HEK293 (cell line): ENCODE results near the gene TEKT5.

Source experiments
- CTCF ChIA-PET: fragments of 350-600 bp; formaldehyde crosslinking; extraction: SDS; loops from one replicate; lab custom pipeline; 2021; ENCODE audit warnings: antibody characterized with exemption; lab: Yijun Ruan, JAX
- POLR2A ChIA-PET: fragments of 300-600 bp; formaldehyde crosslinking; extraction: SDS; loops from one replicate; lab custom pipeline; 2020; ENCODE audit warnings: antibody characterized with exemption, inconsistent platforms; lab: Yijun Ruan, JAX
- H3K27ac ChIP-seq: fragments of 200-500 bp; sonication (Bioruptor generic); 2 replicates; pipeline ENCODE4 v1.5.1; 2014; ENCODE audit warnings: low read depth, low read length, control low read depth, inconsistent platforms; ENCODE audit errors: extremely low read depth
- H3K36me3 ChIP-seq, 2 experiments: fragments of 200-500 bp in 1 of 2; sonication (Bioruptor generic) in 1 of 2; 1 replicate in 1 of 2; 2 replicates in 1 of 2; pipeline ENCODE4 v1.5.1; 2014 to 2017; ENCODE audit warnings: inconsistent platforms in 2 of 2, low read length in 2 of 2; ENCODE audit not compliant: control insufficient read depth in 2 of 2, insufficient read depth in 1 of 2
- H3K4me1 ChIP-seq: fragments of 200-500 bp; sonication (Bioruptor generic); 2 replicates; pipeline ENCODE4 v1.5.1; 2014; ENCODE audit warnings: mild to moderate bottlenecking, low read length, inconsistent platforms; ENCODE audit not compliant: control insufficient read depth, insufficient read depth
- H3K4me3 ChIP-seq: 2 replicates; pipeline ENCODE4 v1.5.1; 2011; ENCODE audit warnings: low read depth, mild to moderate bottlenecking, control low read depth, low read length, moderate library complexity
- H3K9me3 ChIP-seq: fragments of 200-500 bp; sonication (Bioruptor generic); 2 replicates; pipeline ENCODE4 v1.5.1; 2014; ENCODE audit warnings: low read depth, low read length, inconsistent platforms; ENCODE audit not compliant: control insufficient read depth, insufficient read depth
- EGR2 ChIP-seq: fragments of 450-650 bp; formaldehyde crosslinking; IDR thresholded peaks from 2 replicates; pipeline ENCODE4 v1.5.1; 2016; ENCODE audit warnings: low read depth, missing biosample characterization, missing genetic modification characterization
- HOXD13 ChIP-seq: sonication (generic); formaldehyde crosslinking; IDR thresholded peaks from 2 replicates; pipeline ENCODE4 v1.8.0; 2022; ENCODE audit warnings: missing genetic modification reagents, borderline replicate concordance
- KLF1 ChIP-seq: fragments of 450-650 bp; formaldehyde crosslinking; IDR thresholded peaks from 2 replicates; pipeline ENCODE4 v1.5.1; 2016; ENCODE audit warnings: missing biosample characterization, missing genetic modification characterization
- KLF10 ChIP-seq: fragments of 450-650 bp; IDR thresholded peaks from 2 replicates; pipeline ENCODE4 v1.5.1; 2018; ENCODE audit warnings: missing biosample characterization, mild to moderate bottlenecking, missing genetic modification characterization
- KLF7 ChIP-seq: fragments of 450-650 bp; formaldehyde crosslinking; IDR thresholded peaks from 2 replicates; pipeline ENCODE4 v1.5.1; 2016; ENCODE audit warnings: missing biosample characterization, missing genetic modification characterization, borderline replicate concordance
- SCRT1 ChIP-seq: fragments of 450-650 bp; formaldehyde crosslinking; IDR thresholded peaks from 2 replicates; pipeline ENCODE4 v1.5.1; 2016; ENCODE audit warnings: missing biosample characterization, missing genetic modification characterization, borderline replicate concordance
- ZNF121 ChIP-seq: fragments of 450-650 bp; formaldehyde crosslinking; IDR thresholded peaks from 2 replicates; pipeline ENCODE4 v1.5.1; 2016; ENCODE audit warnings: missing biosample characterization, missing genetic modification characterization
- ZNF16 ChIP-seq: fragments of 450-650 bp; formaldehyde crosslinking; IDR thresholded peaks from 2 replicates; pipeline ENCODE4 v1.5.1; 2016; ENCODE audit warnings: low read depth, missing biosample characterization, missing genetic modification characterization
- ZNF214 ChIP-seq: fragments of 450-650 bp; formaldehyde crosslinking; IDR thresholded peaks from 2 replicates; pipeline ENCODE4 v1.5.1; 2017; ENCODE audit warnings: missing biosample characterization, mild to moderate bottlenecking, missing genetic modification characterization, borderline replicate concordance
- ZNF274 ChIP-seq, 2 experiments: fragments of 200-500 bp in 1 of 2; fragments of 450-650 bp in 1 of 2; sonication (Bioruptor generic) in 1 of 2; formaldehyde crosslinking in 1 of 2; IDR thresholded peaks; 2 replicates each; pipeline versions ENCODE4 v1.5.1 to v1.6.1; 2014 to 2016; ENCODE audit warnings: borderline replicate concordance in 1 of 2, inconsistent platforms in 1 of 2, low read length in 1 of 2, missing biosample characterization in 1 of 2, missing genetic modification characterization in 1 of 2
- ZNF621 ChIP-seq: fragments of 450-650 bp; formaldehyde crosslinking; IDR thresholded peaks from 2 replicates; pipeline ENCODE4 v1.5.1; 2017; ENCODE audit warnings: missing biosample characterization, missing genetic modification characterization
- ZNF670 ChIP-seq: fragments of 450-650 bp; formaldehyde crosslinking; IDR thresholded peaks from 2 replicates; pipeline ENCODE4 v1.5.1; 2016; ENCODE audit warnings: missing biosample characterization, missing genetic modification characterization, low read depth
- ZNF701 ChIP-seq: fragments of 450-650 bp; formaldehyde crosslinking; IDR thresholded peaks from 2 replicates; pipeline ENCODE4 v1.5.1; 2016; ENCODE audit warnings: missing biosample characterization, missing genetic modification characterization
- ZNF747 ChIP-seq: fragments of 450-650 bp; formaldehyde crosslinking; IDR thresholded peaks from 2 replicates; pipeline ENCODE4 v1.5.1; 2016; ENCODE audit warnings: missing biosample characterization, missing genetic modification characterization
- TF ChIP-seq, protein P1 (sequence below): fragments of 450-650 bp; formaldehyde crosslinking; IDR thresholded peaks from 2 replicates; pipeline ENCODE4 v1.5.1; 2016; ENCODE audit warnings: missing biosample characterization, missing genetic modification characterization, borderline replicate concordance
- TF ChIP-seq, protein P2 (sequence below): fragments of 450-650 bp; formaldehyde crosslinking; IDR thresholded peaks from 2 replicates; pipeline ENCODE4 v1.5.1; 2017; ENCODE audit warnings: missing biosample characterization, missing genetic modification characterization
- TF ChIP-seq, protein P3 (sequence below): fragments of 450-650 bp; formaldehyde crosslinking; IDR thresholded peaks from 2 replicates; pipeline ENCODE4 v1.5.1; 2016; ENCODE audit warnings: missing biosample characterization, missing genetic modification characterization, low read depth
- TF ChIP-seq, protein P4 (sequence below): fragments of 450-650 bp; formaldehyde crosslinking; IDR thresholded peaks from 2 replicates; pipeline ENCODE4 v1.5.1; 2016; ENCODE audit warnings: missing biosample characterization, missing genetic modification characterization

The TEKT5 gene

DNA sequence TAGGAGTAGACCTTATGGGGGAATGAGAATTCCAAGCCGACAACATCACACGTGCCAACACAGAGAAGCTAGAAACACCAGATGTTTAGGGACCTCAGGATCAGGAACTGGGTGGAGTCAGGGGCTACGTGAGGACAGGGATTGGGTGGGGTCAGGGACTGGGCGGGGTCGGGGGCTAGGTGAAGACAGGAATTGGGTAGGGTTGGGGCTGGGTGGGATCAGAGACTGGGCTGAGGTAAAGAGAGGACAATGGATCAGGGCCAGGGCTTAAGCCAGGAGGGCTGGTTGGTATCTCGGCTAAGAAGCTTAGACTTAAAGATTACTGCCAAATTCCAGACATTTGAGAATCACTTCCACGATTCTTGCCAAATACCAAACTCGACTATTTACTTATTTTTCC lies 11.6 kb downstream of the TEKT5 start:
- H3K9me3 ChIP-seq: no peaks in the 10 kb centered on the region
- no peaks in the 10 kb centered on the region for H3K4me1 ChIP-seq
- no peak overlapping the region for H3K4me3 ChIP-seq
- ChIA-PET CTCF (no interaction called here), POLR2A (no interaction called here)
- H3K36me3 ChIP-seq: no peaks in the 10 kb centered on the region
- no peak overlapping the region for H3K27ac ChIP-seq
- TF ChIP-seq, protein P1, sequence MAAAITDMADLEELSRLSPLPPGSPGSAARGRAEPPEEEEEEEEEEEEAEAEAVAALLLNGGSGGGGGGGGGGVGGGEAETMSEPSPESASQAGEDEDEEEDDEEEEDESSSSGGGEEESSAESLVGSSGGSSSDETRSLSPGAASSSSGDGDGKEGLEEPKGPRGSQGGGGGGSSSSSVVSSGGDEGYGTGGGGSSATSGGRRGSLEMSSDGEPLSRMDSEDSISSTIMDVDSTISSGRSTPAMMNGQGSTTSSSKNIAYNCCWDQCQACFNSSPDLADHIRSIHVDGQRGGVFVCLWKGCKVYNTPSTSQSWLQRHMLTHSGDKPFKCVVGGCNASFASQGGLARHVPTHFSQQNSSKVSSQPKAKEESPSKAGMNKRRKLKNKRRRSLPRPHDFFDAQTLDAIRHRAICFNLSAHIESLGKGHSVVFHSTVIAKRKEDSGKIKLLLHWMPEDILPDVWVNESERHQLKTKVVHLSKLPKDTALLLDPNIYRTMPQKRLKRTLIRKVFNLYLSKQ (tag by site-specific recombination): no peak
- peak; percentile 93 for TF ChIP-seq KLF1 (tag by site-specific recombination)

DNA sequence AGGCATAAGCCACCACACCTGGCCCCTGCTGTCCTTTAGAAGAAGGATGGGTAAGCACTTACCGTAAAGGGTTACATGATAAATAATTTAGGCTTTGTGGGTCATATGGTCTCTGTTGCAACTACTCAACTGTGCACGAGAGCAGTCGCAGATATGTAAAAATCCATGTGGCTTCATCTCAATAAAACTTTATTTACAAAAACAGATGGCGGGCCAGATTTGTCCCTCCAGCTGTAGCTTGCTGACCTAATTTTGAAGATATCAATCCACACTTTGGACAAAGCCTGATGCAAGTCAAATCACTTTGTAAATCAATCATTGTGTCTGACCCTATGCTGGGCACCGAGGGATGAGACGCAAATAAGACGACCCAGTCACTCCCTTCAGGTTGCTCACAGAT lies 12.1 kb downstream of the TEKT5 start:
- Histone ChIP-seq H3K9me3 (no peaks in the 10 kb centered on the region), H3K4me1 (no peaks in the 10 kb centered on the region), H3K27ac (no peak overlapping the region), H3K4me3 (no peak overlapping the region), H3K36me3 (no peaks in the 10 kb centered on the region)
- TF ChIP-seq, protein P2, sequence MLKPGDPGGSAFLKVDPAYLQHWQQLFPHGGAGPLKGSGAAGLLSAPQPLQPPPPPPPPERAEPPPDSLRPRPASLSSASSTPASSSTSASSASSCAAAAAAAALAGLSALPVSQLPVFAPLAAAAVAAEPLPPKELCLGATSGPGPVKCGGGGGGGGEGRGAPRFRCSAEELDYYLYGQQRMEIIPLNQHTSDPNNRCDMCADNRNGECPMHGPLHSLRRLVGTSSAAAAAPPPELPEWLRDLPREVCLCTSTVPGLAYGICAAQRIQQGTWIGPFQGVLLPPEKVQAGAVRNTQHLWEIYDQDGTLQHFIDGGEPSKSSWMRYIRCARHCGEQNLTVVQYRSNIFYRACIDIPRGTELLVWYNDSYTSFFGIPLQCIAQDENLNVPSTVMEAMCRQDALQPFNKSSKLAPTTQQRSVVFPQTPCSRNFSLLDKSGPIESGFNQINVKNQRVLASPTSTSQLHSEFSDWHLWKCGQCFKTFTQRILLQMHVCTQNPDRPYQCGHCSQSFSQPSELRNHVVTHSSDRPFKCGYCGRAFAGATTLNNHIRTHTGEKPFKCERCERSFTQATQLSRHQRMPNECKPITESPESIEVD (tag by site-specific recombination): no peak
- TF ChIP-seq ZNF214 (no peak), KLF10 (tag by site-specific recombination) (no peak), ZNF701 (tag by site-specific recombination) (no peak), ZNF747 (no peak), KLF7 (no peak), ZNF16 (tag by site-specific recombination) (no peak), SCRT1 (no peak), EGR2 (tag by site-specific recombination) (no peak), ZNF670 (tag by site-specific recombination) (no peak), HOXD13 (CRISPR knock-in tag) (no peak), ZNF274 (IDR thresholded peaks at IDR 0.05; ENCODE audit: low read length) (no peak), ZNF274 (tag by site-specific recombination; IDR thresholded peaks at IDR 0.05; ENCODE audit: borderline replicate concordance) (no peak), ZNF121 (no peak), ZNF621 (tag by site-specific recombination) (no peak)
- TF ChIP-seq, protein P3, sequence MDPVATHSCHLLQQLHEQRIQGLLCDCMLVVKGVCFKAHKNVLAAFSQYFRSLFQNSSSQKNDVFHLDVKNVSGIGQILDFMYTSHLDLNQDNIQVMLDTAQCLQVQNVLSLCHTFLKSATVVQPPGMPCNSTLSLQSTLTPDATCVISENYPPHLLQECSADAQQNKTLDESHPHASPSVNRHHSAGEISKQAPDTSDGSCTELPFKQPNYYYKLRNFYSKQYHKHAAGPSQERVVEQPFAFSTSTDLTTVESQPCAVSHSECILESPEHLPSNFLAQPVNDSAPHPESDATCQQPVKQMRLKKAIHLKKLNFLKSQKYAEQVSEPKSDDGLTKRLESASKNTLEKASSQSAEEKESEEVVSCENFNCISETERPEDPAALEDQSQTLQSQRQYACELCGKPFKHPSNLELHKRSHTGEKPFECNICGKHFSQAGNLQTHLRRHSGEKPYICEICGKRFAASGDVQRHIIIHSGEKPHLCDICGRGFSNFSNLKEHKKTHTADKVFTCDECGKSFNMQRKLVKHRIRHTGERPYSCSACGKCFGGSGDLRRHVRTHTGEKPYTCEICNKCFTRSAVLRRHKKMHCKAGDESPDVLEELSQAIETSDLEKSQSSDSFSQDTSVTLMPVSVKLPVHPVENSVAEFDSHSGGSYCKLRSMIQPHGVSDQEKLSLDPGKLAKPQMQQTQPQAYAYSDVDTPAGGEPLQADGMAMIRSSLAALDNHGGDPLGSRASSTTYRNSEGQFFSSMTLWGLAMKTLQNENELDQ (tag by site-specific recombination): no peak
- TF ChIP-seq, protein P4, sequence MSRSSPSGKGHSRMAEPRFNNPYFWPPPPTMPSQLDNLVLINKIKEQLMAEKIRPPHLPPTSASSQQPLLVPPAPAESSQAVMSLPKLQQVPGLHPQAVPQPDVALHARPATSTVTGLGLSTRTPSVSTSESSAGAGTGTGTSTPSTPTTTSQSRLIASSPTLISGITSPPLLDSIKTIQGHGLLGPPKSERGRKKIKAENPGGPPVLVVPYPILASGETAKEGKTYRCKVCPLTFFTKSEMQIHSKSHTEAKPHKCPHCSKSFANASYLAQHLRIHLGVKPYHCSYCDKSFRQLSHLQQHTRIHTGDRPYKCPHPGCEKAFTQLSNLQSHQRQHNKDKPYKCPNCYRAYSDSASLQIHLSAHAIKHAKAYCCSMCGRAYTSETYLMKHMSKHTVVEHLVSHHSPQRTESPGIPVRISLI: no peak
- CTCF ChIA-PET: no interaction called here
- POLR2A ChIA-PET: no interaction called here
